ENCODE measurements around the gene HMGN5.
A peak's percentile ranks its signal among the peaks of the same experiment; 100 is the strongest.

Gene HMGN5

GRCh38 chrX:81201071-81201470 is 642 bp downstream of the HMGN5 start:
- peak overlapping the region; percentile 91; the same call in 1 of the 2 replicates for H3K4me3 ChIP-seq (ENCODE audit: low read length)

GRCh38 chrX:81195712-81196111 is 6.0 kb downstream of the HMGN5 start:
- TF ChIP-seq ZNF274 (IDR thresholded peaks at IDR 0.05; ENCODE audit: low read depth, low read length), result no peak
- H3K4me3 ChIP-seq (ENCODE audit: low read length), result no peak overlapping the region

More at GRCh38 chrX:81201071-81201470, 642 bp downstream of the HMGN5 start:
- TF ChIP-seq ZNF274 (IDR thresholded peaks at IDR 0.05; ENCODE audit: low read depth, low read length), result no peak

- no peak overlapping the region for H3K4me3 ChIP-seq (ENCODE audit: low read length)
- no peak for TF ChIP-seq ZNF274 (IDR thresholded peaks at IDR 0.05; ENCODE audit: low read depth, low read length)
These were observed 6.5 kb downstream of the HMGN5 start for GRCh38 chrX:81195259-81195658.

GRCh38 chrX:81174286-81174685 is 27.4 kb downstream of the HMGN5 start:
- no peak for TF ChIP-seq ZNF274 (IDR thresholded peaks at IDR 0.05; ENCODE audit: low read depth, low read length)
- no peak overlapping the region for H3K4me3 ChIP-seq (ENCODE audit: low read length)

- TF ChIP-seq ZNF274 (IDR thresholded peaks at IDR 0.05; ENCODE audit: low read depth, low read length), result no peak
- no peak overlapping the region for H3K4me3 ChIP-seq (ENCODE audit: low read length)
These were observed 33.3 kb downstream of the HMGN5 start for GRCh38 chrX:81168391-81168790.

GRCh38 chrX:81121513-81122363 is 80.0 kb downstream of the HMGN5 start:
- no peak for TF ChIP-seq ZNF274 (IDR thresholded peaks at IDR 0.05; ENCODE audit: low read depth, low read length)

GRCh38 chrX:81120936-81121371 is 80.8 kb downstream of the HMGN5 start:
- no peak for TF ChIP-seq ZNF274 (IDR thresholded peaks at IDR 0.05; ENCODE audit: low read depth, low read length)
- peak overlapping the region; percentile 90 for H3K4me3 ChIP-seq (ENCODE audit: low read length)

More at GRCh38 chrX:81121513-81122363, 80.0 kb downstream of the HMGN5 start:
- H3K4me3 ChIP-seq (ENCODE audit: low read length), result peak overlapping the region; percentile 90

GRCh38 chrX:81120258-81120935 is 81.3 kb downstream of the HMGN5 start:
- peak overlapping the region; percentile 90 for H3K4me3 ChIP-seq (ENCODE audit: low read length)
- no peak for TF ChIP-seq ZNF274 (IDR thresholded peaks at IDR 0.05; ENCODE audit: low read depth, low read length)

- H3K4me3 ChIP-seq (ENCODE audit: low read length), result no peak overlapping the region
- TF ChIP-seq ZNF274 (IDR thresholded peaks at IDR 0.05; ENCODE audit: low read depth, low read length), result no peak
These were observed 87.0 kb downstream of the HMGN5 start for GRCh38 chrX:81114757-81115156.

GRCh38 chrX:81110286-81110685 is 91.4 kb downstream of the HMGN5 start:
- H3K4me3 ChIP-seq (ENCODE audit: low read length), result no peak overlapping the region

GRCh38 chrX:81082649-81083048 is 119.1 kb downstream of the HMGN5 start:
- no peak overlapping the region for H3K4me3 ChIP-seq (ENCODE audit: low read length)
- TF ChIP-seq ZNF274 (IDR thresholded peaks at IDR 0.05; ENCODE audit: low read depth, low read length), result no peak

More at GRCh38 chrX:81110286-81110685, 91.4 kb downstream of the HMGN5 start:
- TF ChIP-seq ZNF274 (IDR thresholded peaks at IDR 0.05; ENCODE audit: low read depth, low read length), result no peak

All from GM08714 (cell line).